Right cardiac atrium (tissue), 5 donors: ENCODE results near the gene SNAP23. TPM values are rescaled to one million over a fixed set of nuclear protein-coding genes. Genes with fewer than 3 reads are reported as not detected.

Source experiments
- ATAC-seq, 2 donors: fragments of 200-7000 bp; cut with Tn5 transposase; one replicate each; pipeline versions ENCODE4 v1.8.0 to v1.9.1; 2020; ENCODE audit warnings: moderate library complexity in 2 of 2, mild to moderate bottlenecking in 1 of 2
- DNase-seq, 3 donors: peaks; one replicate each; pipeline ENCODE4 v3.0.0-alpha.2; 2020
- H3K27ac ChIP-seq: one replicate; pipeline ENCODE4 v1.5.1; 2013; ENCODE audit warnings: mild to moderate bottlenecking, low read length, control low read depth, moderate library complexity
- H3K27me3 ChIP-seq: one replicate; pipeline ENCODE4 v1.6.1; 2013; ENCODE audit not compliant: control insufficient read depth, insufficient read depth
- H3K4me1 ChIP-seq: one replicate; pipeline ENCODE4 v1.6.1; 2013; ENCODE audit warnings: low read length; ENCODE audit not compliant: control insufficient read depth, insufficient read depth
- H3K4me3 ChIP-seq: one replicate; pipeline ENCODE4 v1.5.1; 2013; ENCODE audit warnings: low read length, control low read depth
- H3K9me3 ChIP-seq: one replicate; pipeline ENCODE4 v1.6.1; 2013; ENCODE audit warnings: low read length; ENCODE audit not compliant: control insufficient read depth
- WGBS: extraction: QIAGEN DNeasy Blood & Tissue Kit; methylation state at CpG from one replicate; pipeline ENCODE4 v1.1.7; 2013; 5-methylcytosine and 5-hydroxymethylcytosine counted together
- intact Hi-C, 4 donors: fragments of 100-400 bp; cut with DNase I; formaldehyde crosslinking; loops; one replicate each; pipeline versions ENCODE4 v1.11.0 to v1.14.0; 2022 to 2023
- polyA plus RNA-seq: library from polyadenylated mRNA; stranded (reverse); fragments of 200-250 nt; gene quantifications from one replicate; pipeline ENCODE4 v1.2.3, GENCODE V29; 2013
- total RNA-seq, 4 donors: library from RNA; stranded (reverse); fragmentation: NEBNext Ultra II Directional; extraction: Animal tissue kit (Norgen Biotek cat#: 25700); gene quantifications; one replicate each; pipeline ENCODE4 v1.2.1, GENCODE V29; 2021
- donor health status: healthy with polysubstance abuse.
- donor health status: DM: no; HTN: yes; CAD: no.
- donor health status: DM: no; HTN: no; CAD: no.
- donor health status: DM: no; HTN: yes; CAD: no; lungs with severe emphysema.
- donor health status: DM: yes; HTN: yes; CAD: no.

Gene SNAP23
- total and polyA plus RNA-seq, 5 donors: 28.4 to 42.7 (median 37.6) TPM

GRCh38 chr15:42498212-42499068 lies 3.0 kb downstream of the SNAP23 start:
- Histone ChIP-seq H3K4me1 (peaks cover 2% of the 10 kb centered on the region), H3K27me3 (no peaks in the 10 kb centered on the region), H3K4me3 (no peak overlapping the region), H3K9me3 (no peaks in the 10 kb centered on the region), H3K27ac (peak overlapping the region; percentile 12)
- WGBS: 65% methylated on average over 6 of the region's 6 CpGs
- ATAC-seq (no peak), DNase-seq (no peak)
- intact Hi-C loops: no loop called here

DNA sequence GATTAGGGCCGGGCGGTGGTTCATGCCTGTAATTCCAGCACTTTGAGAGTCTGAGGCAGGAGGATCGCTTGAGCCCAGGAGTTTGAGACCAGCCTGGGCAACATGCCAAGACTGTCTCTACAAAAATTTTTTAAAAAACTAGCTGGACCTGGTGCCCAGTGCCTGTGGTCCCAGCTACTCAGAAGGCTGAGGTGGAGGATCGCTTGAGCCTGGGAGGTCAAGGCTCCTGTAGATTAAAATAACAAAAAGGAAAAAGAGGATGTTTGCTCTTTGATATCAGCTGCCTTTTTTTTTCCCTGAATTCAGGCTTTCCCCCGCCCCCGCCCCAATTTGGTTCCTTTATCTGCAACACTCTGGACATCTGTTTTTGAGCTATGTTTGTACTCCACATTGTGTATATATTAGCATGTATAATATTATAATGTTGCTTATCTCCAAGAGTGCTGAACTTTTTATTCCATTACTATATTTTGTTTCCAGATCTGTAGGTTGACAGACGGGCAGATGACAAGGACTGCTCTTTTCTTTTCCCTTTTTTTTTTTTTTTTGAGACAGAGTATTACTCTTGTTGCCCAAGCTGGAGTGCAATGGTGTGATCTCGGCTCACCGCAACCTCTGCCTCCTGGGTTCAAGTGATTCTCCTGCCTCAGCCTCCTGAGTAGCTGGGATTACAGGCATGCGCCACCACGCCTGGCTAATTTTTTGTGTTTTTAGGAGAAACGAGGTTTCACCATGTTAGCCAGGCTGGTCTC lies 4.6 kb downstream of the SNAP23 start:
- 56% methylated on average over 12 of the region's 12 CpGs for WGBS
- DNase-seq (peak in 1 of 3 donors; percentile 64), ATAC-seq (no peak)
- intact Hi-C loops: no loop called here
- peaks cover 2% of the 10 kb centered on the region for H3K4me1 ChIP-seq
- peak overlapping the region; percentile 54 for H3K27ac ChIP-seq
- H3K9me3 ChIP-seq: no peaks in the 10 kb centered on the region
- H3K4me3 ChIP-seq: no peak overlapping the region
- H3K27me3 ChIP-seq: no peaks in the 10 kb centered on the region

DNA sequence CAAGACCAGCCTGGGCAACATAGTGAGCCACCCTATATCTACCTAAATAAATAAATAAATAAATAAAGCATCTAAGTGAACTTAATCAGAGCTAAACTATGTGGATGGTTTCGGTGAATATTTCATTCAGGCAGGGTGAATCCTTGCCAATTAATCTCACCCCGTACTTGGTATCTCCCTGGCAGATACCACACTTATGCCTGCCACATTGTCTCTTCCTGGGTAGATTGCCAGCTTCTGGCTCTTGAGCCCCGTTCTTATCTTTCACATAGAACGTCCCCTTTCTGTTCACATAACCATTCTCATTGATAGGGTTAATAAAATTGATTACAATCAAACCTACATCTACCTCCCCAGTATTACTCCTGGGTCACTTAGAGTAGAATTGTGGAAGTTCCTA lies 7.0 kb downstream of the SNAP23 start:
- H3K4me3 ChIP-seq: no peak overlapping the region
- intact Hi-C loops: no loop called here
- H3K27ac ChIP-seq: no peak overlapping the region
- peaks cover 2% of the 10 kb centered on the region for H3K4me1 ChIP-seq
- no peaks in the 10 kb centered on the region for H3K9me3 ChIP-seq
- no peak for ATAC-seq
- WGBS: 44% methylated on average over 4 of the region's 4 CpGs
- no peak for DNase-seq
- H3K27me3 ChIP-seq: no peaks in the 10 kb centered on the region

DNA sequence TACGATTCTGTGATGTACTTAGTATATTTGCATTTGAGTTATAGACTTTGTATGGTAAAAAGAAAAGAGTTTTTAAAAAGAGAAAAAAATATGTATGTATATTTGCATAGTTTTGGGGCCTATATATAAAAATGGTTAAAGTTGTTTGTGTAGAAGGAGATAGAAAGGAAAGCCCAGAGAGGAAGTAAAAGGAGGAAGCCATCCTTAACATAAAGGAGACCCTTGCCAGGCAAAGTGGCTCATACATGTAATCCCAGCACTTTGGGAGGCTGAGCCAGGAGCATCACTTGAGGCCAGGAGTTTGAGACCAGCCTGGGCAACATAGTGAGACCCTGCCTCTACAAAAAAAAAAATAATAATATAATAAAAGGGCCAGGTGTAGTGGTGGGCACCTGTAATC lies 8.4 kb downstream of the SNAP23 start:
- Histone ChIP-seq H3K27me3 (no peaks in the 10 kb centered on the region), H3K27ac (no peak overlapping the region), H3K4me3 (no peak overlapping the region), H3K4me1 (peaks cover 7% of the 10 kb centered on the region), H3K9me3 (no peaks in the 10 kb centered on the region)
- 89% methylated on average over 1 of the region's 1 CpG for WGBS
- ATAC-seq: no peak
- intact Hi-C loops: no loop called here
- DNase-seq: no peak

- Histone ChIP-seq H3K4me3 (no peak overlapping the region), H3K27ac (no peak overlapping the region), H3K9me3 (no peaks in the 10 kb centered on the region), H3K27me3 (no peaks in the 10 kb centered on the region), H3K4me1 (peaks cover 7% of the 10 kb centered on the region)
- WGBS: 56% methylated on average over 3 of the region's 3 CpGs
- DNase-seq: no peak
- intact Hi-C loops: no loop called here
- ATAC-seq: no peak
These were observed 9.2 kb downstream of the SNAP23 start for GRCh38 chr15:42504631-42505030.

- H3K4me1 ChIP-seq: peaks cover 5% of the 10 kb centered on the region
- ATAC-seq: no peak
- 66% methylated on average over 4 of the region's 4 CpGs for WGBS
- DNase-seq: no peak
- no peak overlapping the region for H3K4me3 ChIP-seq
- no peaks in the 10 kb centered on the region for H3K9me3 ChIP-seq
- no peaks in the 10 kb centered on the region for H3K27me3 ChIP-seq
- intact Hi-C loops: no loop called here
- H3K27ac ChIP-seq: no peak overlapping the region
These were observed 12.1 kb downstream of the SNAP23 start for GRCh38 chr15:42507514-42507913.

DNA sequence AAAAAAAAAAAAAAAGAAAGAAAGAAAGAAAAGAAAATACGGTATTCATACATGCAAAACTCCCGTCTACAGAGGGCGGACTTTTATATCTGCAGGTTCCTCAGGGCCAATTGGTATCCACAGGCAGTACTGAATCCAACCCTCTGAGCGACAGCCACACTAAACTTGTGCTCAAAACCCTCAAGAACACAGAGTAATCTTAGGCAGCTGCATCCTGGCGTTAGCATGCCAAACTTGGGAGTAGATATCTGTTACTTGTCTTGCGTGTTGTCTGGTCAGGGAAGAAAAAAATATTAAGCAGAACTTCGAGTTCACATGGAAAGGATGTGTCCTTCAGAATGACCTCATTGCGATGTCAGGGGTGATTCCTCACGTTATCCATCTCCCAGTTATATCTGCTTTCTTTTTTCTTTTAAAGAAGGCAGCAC lies 12.8 kb downstream of the SNAP23 start:
- WGBS: 22% methylated on average over 9 of the region's 9 CpGs
- Histone ChIP-seq H3K27me3 (no peaks in the 10 kb centered on the region), H3K27ac (no peak overlapping the region), H3K4me3 (no peak overlapping the region), H3K4me1 (peaks cover 5% of the 10 kb centered on the region), H3K9me3 (no peaks in the 10 kb centered on the region)
- ATAC-seq (peak; percentile 71 to 84), DNase-seq (peak in 1 of 3 donors; percentile 57)
- intact Hi-C loops: no loop called here

GRCh38 chr15:42510258-42511006 lies 15.0 kb downstream of the SNAP23 start:
- ATAC-seq (no peak), DNase-seq (no peak)
- Histone ChIP-seq H3K27ac (no peak overlapping the region), H3K27me3 (no peaks in the 10 kb centered on the region), H3K4me1 (peaks cover 5% of the 10 kb centered on the region), H3K4me3 (no peak overlapping the region), H3K9me3 (no peaks in the 10 kb centered on the region)
- 89% methylated on average over 4 of the region's 4 CpGs for WGBS
- intact Hi-C loops: no loop called here

DNA sequence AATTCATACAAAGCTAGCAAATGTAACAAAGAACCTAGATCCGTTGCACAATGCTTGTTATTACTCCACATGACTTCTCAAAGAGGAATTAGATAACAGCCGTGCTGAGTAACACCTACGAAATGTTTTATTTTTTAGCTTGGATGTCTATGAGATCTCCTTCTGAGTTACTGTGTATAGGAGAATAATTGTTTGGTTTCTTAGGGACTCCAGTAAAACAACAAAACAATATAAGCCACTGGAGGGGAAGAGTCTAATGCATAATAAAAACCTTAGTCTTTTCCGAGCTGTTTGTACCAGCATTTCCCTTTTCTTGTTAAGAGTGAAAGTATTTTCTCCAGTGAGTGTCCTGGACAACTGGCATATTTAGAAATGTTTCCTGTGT lies 15.6 kb downstream of the SNAP23 start:
- Histone ChIP-seq H3K4me1 (peaks cover 5% of the 10 kb centered on the region), H3K27me3 (no peaks in the 10 kb centered on the region), H3K9me3 (no peaks in the 10 kb centered on the region), H3K27ac (no peak overlapping the region), H3K4me3 (peak overlapping the region; percentile 32)
- peak in 1 of 2 donors; percentile 71 for ATAC-seq
- no peak for DNase-seq
- 31% methylated on average over 4 of the region's 4 CpGs for WGBS
- intact Hi-C loops: no loop called here

GRCh38 chr15:42523331-42523730 lies 27.9 kb downstream of the SNAP23 start:
- intact Hi-C loops: no loop called here
- DNase-seq (no peak), ATAC-seq (no peak)
- Histone ChIP-seq H3K27ac (no peak overlapping the region), H3K4me1 (no peaks in the 10 kb centered on the region), H3K27me3 (no peaks in the 10 kb centered on the region), H3K4me3 (no peak overlapping the region), H3K9me3 (no peaks in the 10 kb centered on the region)
- WGBS: 77% methylated on average over 2 of the region's 2 CpGs

- intact Hi-C loops: no loop called here
- Histone ChIP-seq H3K27me3 (no peaks in the 10 kb centered on the region), H3K4me1 (no peaks in the 10 kb centered on the region), H3K9me3 (no peaks in the 10 kb centered on the region), H3K27ac (no peak overlapping the region), H3K4me3 (no peak overlapping the region)
- DNase-seq (no peak), ATAC-seq (no peak)
- 95% methylated on average over 3 of the region's 3 CpGs for WGBS
These were observed 33.5 kb downstream of the SNAP23 start for GRCh38 chr15:42528970-42529369.
